Loucy (cell line): ENCODE data around the gene ACE.

ENCODE experiments used
- H2AFZ ChIP-seq: fragments of 200-600 bp; sonication (generic); 2 replicates; pipeline ENCODE4 v1.6.0; 2016; ENCODE audit warnings: antibody characterized with exemption, mild to moderate bottlenecking, low read length, moderate library complexity
- H3F3A ChIP-seq: fragments of 200-600 bp; 2 replicates; pipeline ENCODE4 v1.6.0; 2016; ENCODE audit warnings: antibody characterized with exemption, low read depth, mild to moderate bottlenecking
- H3K27me3 ChIP-seq: fragments of 200-600 bp; sonication (generic); 2 replicates; pipeline ENCODE4 v1.6.1; 2014; ENCODE audit warnings: low read length, mild to moderate bottlenecking; ENCODE audit not compliant: insufficient read depth, poor library complexity, severe bottlenecking
- H3K36me3 ChIP-seq: fragments of 200-600 bp; sonication (generic); 2 replicates; pipeline ENCODE4 v1.6.1; 2016; ENCODE audit warnings: low read length; ENCODE audit not compliant: insufficient read depth
- H3K4me1 ChIP-seq: fragments of 200-600 bp; sonication (generic); 2 replicates; pipeline ENCODE4 v1.5.1; 2014; ENCODE audit warnings: low read length, mild to moderate bottlenecking; ENCODE audit not compliant: insufficient read depth, poor library complexity, severe bottlenecking
- H3K4me2 ChIP-seq: fragments of 200-600 bp; sonication (generic); 2 replicates; pipeline ENCODE4 v1.6.0; 2014; ENCODE audit warnings: antibody characterized with exemption, low read length, low read depth, mild to moderate bottlenecking; ENCODE audit not compliant: poor library complexity, severe bottlenecking
- H3K4me3 ChIP-seq: fragments of 200-600 bp; sonication (generic); 2 replicates; pipeline ENCODE4 v1.5.1; 2014; ENCODE audit warnings: low read length, mild to moderate bottlenecking, mixed read lengths; ENCODE audit not compliant: poor library complexity, severe bottlenecking
- H3K79me2 ChIP-seq: fragments of 200-600 bp; sonication (generic); 2 replicates; pipeline ENCODE4 v1.6.1; 2014; ENCODE audit warnings: low read length; ENCODE audit not compliant: insufficient read depth
- H3K9ac ChIP-seq: fragments of 200-600 bp; sonication (generic); 2 replicates; pipeline ENCODE4 v1.6.0; 2014; ENCODE audit warnings: mild to moderate bottlenecking, low read depth, low read length, moderate library complexity; ENCODE audit not compliant: poor library complexity, severe bottlenecking
- H3K9me2 ChIP-seq: fragments of 200-600 bp; sonication (generic); replicated peaks from 2 replicates; pipeline ENCODE4 v1.6.1; 2016; ENCODE audit warnings: low read depth, low read length, mixed read lengths
- H3K9me3 ChIP-seq: fragments of 200-600 bp; sonication (generic); 2 replicates; pipeline ENCODE4 v1.6.1; 2014; ENCODE audit warnings: mild to moderate bottlenecking, antibody characterized with exemption, low read length, low read depth; ENCODE audit not compliant: insufficient read depth
- H4K20me1 ChIP-seq: fragments of 200-600 bp; sonication (generic); 2 replicates; pipeline ENCODE4 v1.6.0; 2014; ENCODE audit warnings: antibody characterized with exemption, low read length, mild to moderate bottlenecking; ENCODE audit not compliant: insufficient read depth, poor library complexity, severe bottlenecking
- CTCF ChIP-seq: fragments of 200-600 bp; sonication (generic); conservative IDR thresholded peaks from 2 replicates; pipeline ENCODE4 v1.5.1; 2014; ENCODE audit warnings: mild to moderate bottlenecking, antibody characterized with exemption, low read length
- EZH2phosphoT487 ChIP-seq: fragments of 200-600 bp; IDR thresholded peaks from 2 replicates; pipeline ENCODE4 v1.6.1; 2018; ENCODE audit warnings: antibody characterized with exemption, mild to moderate bottlenecking, moderate library complexity, borderline replicate concordance

The ACE gene

GRCh38 chr17:63448655-63449054 is 28.2 kb upstream of the ACE start:
- no peak overlapping the region for H3K4me2 ChIP-seq
- H3K4me1 ChIP-seq, result peaks cover 49% of the 10 kb centered on the region

GRCh38 chr17:63450551-63450950 is 26.3 kb upstream of the ACE start:
- Histone ChIP-seq H3K36me3 (no peaks in the 10 kb centered on the region), H3K79me2 (no peaks in the 10 kb centered on the region), H3K27me3 (no peaks in the 10 kb centered on the region), H3K4me1 (peaks cover 56% of the 10 kb centered on the region), H3F3A (no peaks in the 10 kb centered on the region), H3K4me3 (peak overlapping the region; percentile 16), H2AFZ (0 out of 2 replicates have a peak overlapping the region, but pooled peaks have one; percentile 54), H3K9me2 (no peaks in the 10 kb centered on the region), H3K9me3 (no peaks in the 10 kb centered on the region), H3K4me2 (peak overlapping the region; percentile 49), H4K20me1 (no peaks in the 10 kb centered on the region), H3K9ac (peak overlapping the region; percentile 23)
- TF ChIP-seq CTCF, result no peak
- TF ChIP-seq EZH2phosphoT487, result no peak

More at GRCh38 chr17:63448655-63449054, 28.2 kb upstream of the ACE start:
- no peaks in the 10 kb centered on the region for H4K20me1 ChIP-seq
- H3K27me3 ChIP-seq, result no peaks in the 10 kb centered on the region
- H3K9me2 ChIP-seq, result no peaks in the 10 kb centered on the region
- H3F3A ChIP-seq, result no peaks in the 10 kb centered on the region
- TF ChIP-seq CTCF (no peak), EZH2phosphoT487 (no peak)
- no peaks in the 10 kb centered on the region for H3K36me3 ChIP-seq
- H3K79me2 ChIP-seq, result no peaks in the 10 kb centered on the region
- H3K9ac ChIP-seq, result no peak overlapping the region
- no peak overlapping the region for H3K4me3 ChIP-seq
- H2AFZ ChIP-seq, result no peak overlapping the region
- no peaks in the 10 kb centered on the region for H3K9me3 ChIP-seq

GRCh38 chr17:63451150-63451549 is 25.7 kb upstream of the ACE start:
- Histone ChIP-seq H3F3A (no peaks in the 10 kb centered on the region), H3K9ac (no peak overlapping the region), H4K20me1 (no peaks in the 10 kb centered on the region), H3K4me1 (peaks cover 56% of the 10 kb centered on the region), H3K9me3 (no peaks in the 10 kb centered on the region), H3K79me2 (no peaks in the 10 kb centered on the region), H3K9me2 (no peaks in the 10 kb centered on the region), H3K27me3 (no peaks in the 10 kb centered on the region), H3K36me3 (no peaks in the 10 kb centered on the region), H3K4me2 (peak overlapping the region; percentile 49), H2AFZ (no peak overlapping the region), H3K4me3 (no peak overlapping the region)
- no peak for TF ChIP-seq EZH2phosphoT487
- no peak for TF ChIP-seq CTCF
